Measurements from ENCODE around the gene MELTF. TPM values are rescaled to one million over a fixed set of nuclear protein-coding genes. Genes with fewer than 3 reads are reported as not detected.
A peak's percentile ranks its signal among the peaks of the same experiment; 100 is the strongest.

MELTF gene
- polyA plus RNA-seq, 2 of the 4 experiments (the other 2 are of a cell fraction): 10.5 to 23.4 TPM

- TF ChIP-seq, protein P1, sequence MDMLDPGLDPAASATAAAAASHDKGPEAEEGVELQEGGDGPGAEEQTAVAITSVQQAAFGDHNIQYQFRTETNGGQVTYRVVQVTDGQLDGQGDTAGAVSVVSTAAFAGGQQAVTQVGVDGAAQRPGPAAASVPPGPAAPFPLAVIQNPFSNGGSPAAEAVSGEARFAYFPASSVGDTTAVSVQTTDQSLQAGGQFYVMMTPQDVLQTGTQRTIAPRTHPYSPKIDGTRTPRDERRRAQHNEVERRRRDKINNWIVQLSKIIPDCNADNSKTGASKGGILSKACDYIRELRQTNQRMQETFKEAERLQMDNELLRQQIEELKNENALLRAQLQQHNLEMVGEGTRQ (IDR thresholded peaks at IDR 0.05): no peak
- TF ChIP-seq CHD2 (IDR thresholded peaks at IDR 0.05; ENCODE audit: low read length, partially characterized antibody) (no peak), HDAC2 (IDR thresholded peaks at IDR 0.05) (no peak)
- TF ChIP-seq, protein P2, sequence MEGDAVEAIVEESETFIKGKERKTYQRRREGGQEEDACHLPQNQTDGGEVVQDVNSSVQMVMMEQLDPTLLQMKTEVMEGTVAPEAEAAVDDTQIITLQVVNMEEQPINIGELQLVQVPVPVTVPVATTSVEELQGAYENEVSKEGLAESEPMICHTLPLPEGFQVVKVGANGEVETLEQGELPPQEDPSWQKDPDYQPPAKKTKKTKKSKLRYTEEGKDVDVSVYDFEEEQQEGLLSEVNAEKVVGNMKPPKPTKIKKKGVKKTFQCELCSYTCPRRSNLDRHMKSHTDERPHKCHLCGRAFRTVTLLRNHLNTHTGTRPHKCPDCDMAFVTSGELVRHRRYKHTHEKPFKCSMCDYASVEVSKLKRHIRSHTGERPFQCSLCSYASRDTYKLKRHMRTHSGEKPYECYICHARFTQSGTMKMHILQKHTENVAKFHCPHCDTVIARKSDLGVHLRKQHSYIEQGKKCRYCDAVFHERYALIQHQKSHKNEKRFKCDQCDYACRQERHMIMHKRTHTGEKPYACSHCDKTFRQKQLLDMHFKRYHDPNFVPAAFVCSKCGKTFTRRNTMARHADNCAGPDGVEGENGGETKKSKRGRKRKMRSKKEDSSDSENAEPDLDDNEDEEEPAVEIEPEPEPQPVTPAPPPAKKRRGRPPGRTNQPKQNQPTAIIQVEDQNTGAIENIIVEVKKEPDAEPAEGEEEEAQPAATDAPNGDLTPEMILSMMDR (IDR thresholded peaks at IDR 0.05): peak; percentile 71
Measured at GRCh38 chr3:196969660-196970546, 59.7 kb downstream of the MELTF start (continued).

- H3K4me2 ChIP-seq: peak overlapping the region; percentile 91
- H3K9me3 ChIP-seq: no peaks in the 10 kb centered on the region; the same call in 2 of the 3 replicates
- H3K4me3 ChIP-seq: peak overlapping the region; percentile 93
- TF ChIP-seq MAZ (IDR thresholded peaks at IDR 0.05; ENCODE audit: borderline replicate concordance, low read depth, low read length): no peak
- TF ChIP-seq, protein P3, sequence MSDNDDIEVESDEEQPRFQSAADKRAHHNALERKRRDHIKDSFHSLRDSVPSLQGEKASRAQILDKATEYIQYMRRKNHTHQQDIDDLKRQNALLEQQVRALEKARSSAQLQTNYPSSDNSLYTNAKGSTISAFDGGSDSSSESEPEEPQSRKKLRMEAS (IDR thresholded peaks at IDR 0.05): peak; percentile 40; the same call in 1 of the 2 replicates
- TF ChIP-seq EHMT2 (IDR thresholded peaks at IDR 0.05; ENCODE audit: low read depth): no peak
- TF ChIP-seq E2F6 (IDR thresholded peaks at IDR 0.05; ENCODE audit: borderline replicate concordance, low read depth): 0 out of 2 replicates have a peak, but pooled peaks have one; percentile 21
- 0 out of 2 replicates have a peak, but pooled peaks have one; percentile 62 for TF ChIP-seq RNF2 (IDR thresholded peaks at IDR 0.05; ENCODE audit: borderline replicate concordance, low read depth)
- TF ChIP-seq HOXB13 (CRISPR knock-in tag; IDR thresholded peaks at IDR 0.05; ENCODE audit: low read depth): peak; percentile 62; the same call in 1 of the 2 replicates
- H3K27ac ChIP-seq: peak overlapping the region; percentile 80 to 97
- 7% methylated on average over 3 of the region's 72 CpGs for WGBS (ENCODE audit: missing lambda C conversion rate)
- DNase-seq (ENCODE audit: low read depth in 1 of 2, low spot score in 1 of 2) (no peak), ATAC-seq (peak; percentile 52 to 63), FAIRE-seq (no peak)
- ChIA-PET POLR2A (interaction anchor here (1.0 kb wide), 1 partner anchor 440 kb away, joined by 3 read pairs; no protein-coding TSS in a partner anchor), CTCF (interaction anchor here (0.7 to 2.3 kb wide), 19 partner anchors 10 to 440 kb away, joined by 3 to 17 read pairs (median 4); partner anchors contain the start of genes FBXO45, NCBP2 and WDR53)
- H3K4me1 ChIP-seq: no peaks in the 10 kb centered on the region
Measured at GRCh38 chr3:196969134-196969659, 60.4 kb downstream of the MELTF start.

DNA sequence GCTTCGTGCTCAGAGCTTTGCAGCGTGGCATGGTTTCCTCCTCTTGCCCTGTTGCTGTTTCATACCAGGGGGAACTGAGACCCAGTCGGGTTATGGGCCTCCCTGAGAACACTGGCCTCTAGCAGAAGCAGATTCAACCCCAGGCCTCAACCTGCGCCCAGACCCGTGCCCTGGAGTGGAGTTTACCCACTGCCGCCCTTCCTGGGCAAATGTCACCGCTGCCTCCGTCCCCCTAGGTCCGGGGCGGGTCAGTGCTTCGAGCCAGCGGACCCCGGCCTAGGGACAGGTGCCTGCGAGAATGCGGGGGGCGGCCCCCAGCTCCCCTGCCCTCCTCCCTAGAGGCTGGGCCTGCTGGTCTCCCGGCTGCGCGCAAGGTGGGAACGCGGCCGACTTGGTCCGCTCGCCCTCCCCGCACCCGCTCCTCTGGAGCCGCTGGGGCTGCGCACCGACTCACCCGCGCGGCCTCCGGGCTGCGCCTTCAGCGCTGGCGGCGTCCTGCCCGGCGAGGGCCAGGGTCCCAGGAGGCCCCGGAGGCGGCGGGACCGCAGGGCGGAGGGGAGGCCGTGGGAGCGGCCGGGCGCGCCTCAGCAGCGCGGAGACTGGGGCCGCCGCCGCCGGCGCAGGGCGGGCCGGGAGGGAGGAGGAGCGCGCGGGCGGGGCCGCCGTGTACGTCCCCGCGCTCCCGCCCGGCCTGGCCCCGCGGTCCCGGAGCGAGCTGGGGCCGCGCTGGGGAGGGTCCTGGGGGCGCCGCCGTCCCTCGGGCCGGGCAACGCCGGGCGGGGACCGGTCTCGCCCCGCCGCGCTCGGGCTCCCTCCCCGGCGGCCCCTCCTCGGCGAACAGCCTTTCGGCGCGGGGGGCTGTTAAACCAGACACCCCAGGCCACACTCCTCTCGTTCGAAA is 61.1 kb downstream of the MELTF start, which contains the start of gene PIGZ:
Gene PIGZ, minus strand, starts transcription at position 601 of the 901 bp plus-strand sequence. CDS start 16,802 bp downstream, outside the sequence.
- CTCF ChIA-PET: interaction anchor here (1.1 to 2.3 kb wide), 5 partner anchors 11 to 439 kb away, joined by 3 to 17 read pairs (median 3); partner anchors contain the start of gene NCBP2

More for the DNA sequence above, 61.1 kb downstream of the MELTF start, which contains the start of gene PIGZ:
- ATAC-seq (peak; percentile 71 to 75), FAIRE-seq (no peak), DNase-seq (ENCODE audit: low read depth in 1 of 2, low spot score in 1 of 2) (no peak)
- Histone ChIP-seq H3K9me3 (no peaks in the 10 kb centered on the region; the same call in 2 of the 3 replicates), H3K4me3 (peak within 1 kb of the TSS; percentile 93), H3K27ac (peak within 1 kb of the TSS; percentile 80 to 97), H3K4me1 (no peaks in the 10 kb centered on the region), H3K4me2 (peak within 1 kb of the TSS; percentile 91)
- TF ChIP-seq NR3C1 (IDR thresholded peaks at IDR 0.05) (no peak), POLR2A (IDR thresholded peaks at IDR 0.05; ENCODE audit: low read length) (peak; percentile 26; the same call in 1 of the 2 replicates), SREBF2 (IDR thresholded peaks at IDR 0.05) (no peak), RNF2 (IDR thresholded peaks at IDR 0.05; ENCODE audit: borderline replicate concordance, low read depth) (0 out of 2 replicates have a peak, but pooled peaks have one; percentile 40)
- 100% methylated on average over 2 of the region's 98 CpGs for WGBS (ENCODE audit: missing lambda C conversion rate)
- POLR2A ChIA-PET: no interaction called here

All from A549 (cell line).